H7 (cell line): ENCODE measurements around the gene ZER1. TPM values are rescaled to one million over a fixed set of nuclear protein-coding genes. Genes with fewer than 3 reads are reported as not detected.

Experiments used
- DNase-seq: peaks from one replicate; pipeline ENCODE4 v3.0.0; 2012
- H3K27me3 ChIP-seq: 2 replicates; pipeline ENCODE4 v1.6.0; 2011; ENCODE audit warnings: mild to moderate bottlenecking, low read length; ENCODE audit not compliant: control insufficient read depth, insufficient read depth
- H3K36me3 ChIP-seq: replicated peaks from 2 replicates; pipeline ENCODE4 v1.5.1; 2011; ENCODE audit warnings: low read length; ENCODE audit not compliant: control insufficient read depth, insufficient read depth
- H3K4me3 ChIP-seq: 2 replicates; pipeline ENCODE4 v1.5.1; 2011; ENCODE audit warnings: low read depth, mild to moderate bottlenecking, control low read depth, low read length, moderate library complexity; ENCODE audit not compliant: insufficient read depth
- total RNA-seq: library from RNA; depleted of rRNA; stranded (reverse); fragments of >200 nt; shearing (Covaris generic); gene quantifications from 2 replicates; pipeline ENCODE4 v1.2.3, GENCODE V29; 2014; rRNA removed

ZER1 gene
- total RNA-seq, 1 experiment from 2014 or later: 19.6 TPM

DNA sequence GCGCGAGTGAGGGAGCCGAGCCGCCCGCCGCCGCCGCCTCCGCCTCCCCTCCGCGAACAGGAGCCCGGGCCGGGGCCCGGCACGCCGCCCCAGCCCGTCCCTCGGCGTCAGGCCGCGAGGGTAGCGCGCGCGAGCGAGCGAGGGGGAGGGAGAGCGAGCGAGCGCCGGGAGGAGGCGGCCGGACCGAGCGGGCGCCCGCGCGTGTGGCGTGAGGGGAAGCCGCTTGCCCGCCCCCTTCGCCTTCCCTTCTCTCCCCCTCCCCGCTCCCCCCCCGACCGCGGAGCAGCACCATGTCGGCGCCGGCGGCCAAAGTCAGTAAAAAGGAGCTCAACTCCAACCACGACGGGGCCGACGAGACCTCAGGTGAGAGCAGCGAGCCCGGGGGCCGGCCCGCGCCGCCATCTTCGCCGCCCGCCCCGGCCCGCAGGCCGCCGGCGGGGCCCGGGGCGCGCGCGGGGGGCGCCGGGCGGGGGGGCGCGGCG lies 82.4 kb downstream of the ZER1 start:
- H3K4me3 ChIP-seq: peak overlapping the region; percentile 81
- H3K27me3 ChIP-seq: no peaks in the 10 kb centered on the region
- DNase-seq: peak; percentile 76
- peaks cover 26% of the 10 kb centered on the region for H3K36me3 ChIP-seq

DNA sequence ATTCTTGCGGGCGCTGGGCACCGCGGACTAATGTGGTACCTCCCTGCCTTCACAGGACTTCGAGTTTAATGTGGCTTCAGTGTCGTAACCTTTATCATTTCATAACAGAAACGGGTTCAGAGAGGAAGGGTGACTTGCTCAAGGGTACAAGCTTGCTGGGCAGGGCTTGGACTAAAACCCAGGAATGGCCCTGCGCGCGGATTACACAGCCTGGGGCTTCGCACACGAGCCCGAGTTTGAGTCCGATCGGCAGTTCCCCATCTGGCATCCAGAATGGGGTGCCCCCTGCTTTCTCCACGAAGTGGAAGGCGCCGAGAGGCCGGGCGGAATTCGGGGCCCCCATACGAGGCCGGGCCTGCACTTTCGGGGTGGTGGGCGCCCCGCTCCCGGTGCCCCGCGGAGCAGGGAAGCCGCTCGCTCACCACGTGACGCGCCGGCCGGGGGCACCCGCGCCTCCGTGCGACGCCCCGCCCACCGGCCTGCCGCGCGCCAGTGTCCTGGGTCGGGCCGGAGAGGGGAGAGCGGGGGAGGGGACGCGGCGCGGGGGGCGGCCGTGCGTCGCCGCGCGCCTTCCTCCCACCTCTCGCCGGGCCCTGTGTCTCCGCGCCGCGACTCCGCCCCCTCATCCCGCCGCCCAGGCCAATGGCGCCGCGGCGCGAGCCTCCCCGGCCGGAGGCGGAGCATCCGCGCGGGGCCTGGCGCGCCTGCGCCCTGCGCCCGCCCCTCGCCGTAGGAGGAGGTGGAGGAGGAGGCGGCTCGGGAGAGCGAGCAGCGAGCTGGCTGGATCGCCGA lies 83.0 kb downstream of the ZER1 start, which contains the start of gene SET:
Gene SET, plus strand, starts transcription at position 722 of the 792 bp plus-strand sequence. CDS start 361 bp downstream, outside the sequence.
- Histone ChIP-seq H3K27me3 (no peaks in the 10 kb centered on the region), H3K4me3 (peak within 1 kb of the TSS; percentile 81), H3K36me3 (peaks cover 23% of the 10 kb centered on the region)
- DNase-seq: peak; percentile 100

DNA sequence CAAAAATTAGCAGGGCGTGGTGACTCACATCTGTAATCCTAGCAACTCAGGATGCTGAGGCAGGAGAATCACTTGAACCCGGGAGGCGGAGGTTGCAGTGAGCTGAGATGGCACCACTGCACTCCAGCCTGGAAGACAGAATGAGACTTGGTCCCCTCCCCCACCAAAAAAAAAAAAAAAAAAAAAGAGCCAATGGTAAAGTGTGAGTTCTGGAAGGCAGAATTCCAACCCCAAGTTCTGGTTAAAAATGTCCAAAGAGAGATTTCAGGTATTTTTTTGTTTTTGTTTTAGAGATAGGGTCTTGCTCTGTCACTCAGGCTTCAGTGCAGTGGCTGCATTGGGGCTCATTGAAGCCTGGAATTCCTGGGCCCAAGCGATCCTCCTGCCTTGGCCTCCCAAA lies 84.3 kb downstream of the ZER1 start:
- Histone ChIP-seq H3K27me3 (no peaks in the 10 kb centered on the region), H3K36me3 (peaks cover 13% of the 10 kb centered on the region), H3K4me3 (no peak overlapping the region)
- no peak for DNase-seq

DNA sequence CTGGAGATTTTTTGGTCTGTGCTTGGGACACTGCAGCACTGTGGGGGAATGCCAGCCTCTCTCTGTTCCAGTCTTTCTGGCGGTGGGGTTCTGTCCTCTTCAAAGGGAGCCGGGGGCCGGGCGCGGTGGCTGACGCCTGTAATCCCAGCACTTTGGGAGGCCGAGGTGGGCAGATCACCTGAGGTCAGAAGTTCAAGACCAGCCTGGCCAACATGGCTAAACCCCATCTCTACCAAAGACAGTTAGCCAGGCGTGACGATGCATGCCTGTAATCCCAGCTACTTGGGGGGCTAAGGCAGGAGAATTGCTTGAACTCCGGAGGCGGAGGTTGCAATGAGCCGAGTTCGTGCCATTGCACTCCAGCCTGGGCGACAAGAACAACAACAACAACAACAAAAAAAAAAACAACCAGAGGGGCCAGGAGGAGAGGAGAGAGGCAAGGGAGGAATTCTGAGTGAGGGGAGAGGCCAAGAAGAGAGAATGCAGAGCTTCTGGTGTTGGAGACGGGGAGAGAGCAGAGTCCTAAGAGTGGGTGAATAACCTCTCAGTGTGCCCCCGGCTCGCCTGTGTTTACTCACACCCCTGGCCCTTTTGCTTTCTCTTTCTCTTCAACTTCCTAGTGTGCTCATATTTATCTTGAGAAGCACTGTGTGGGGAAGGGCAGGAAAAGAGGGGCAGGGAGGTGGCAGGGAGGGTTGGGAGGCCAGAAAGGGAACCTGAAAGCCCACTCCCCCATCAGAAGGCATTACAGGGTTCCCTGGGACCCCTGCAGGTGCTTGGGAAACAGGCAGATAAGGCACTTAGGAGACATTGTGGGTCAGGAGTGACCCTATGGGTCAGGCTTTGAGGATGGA lies 85.9 kb downstream of the ZER1 start:
- peak overlapping the region; percentile 74; the same call in 1 of the 2 replicates for H3K4me3 ChIP-seq
- DNase-seq: peak; percentile 28
- no peaks in the 10 kb centered on the region for H3K27me3 ChIP-seq
- peaks cover 3% of the 10 kb centered on the region for H3K36me3 ChIP-seq

DNA sequence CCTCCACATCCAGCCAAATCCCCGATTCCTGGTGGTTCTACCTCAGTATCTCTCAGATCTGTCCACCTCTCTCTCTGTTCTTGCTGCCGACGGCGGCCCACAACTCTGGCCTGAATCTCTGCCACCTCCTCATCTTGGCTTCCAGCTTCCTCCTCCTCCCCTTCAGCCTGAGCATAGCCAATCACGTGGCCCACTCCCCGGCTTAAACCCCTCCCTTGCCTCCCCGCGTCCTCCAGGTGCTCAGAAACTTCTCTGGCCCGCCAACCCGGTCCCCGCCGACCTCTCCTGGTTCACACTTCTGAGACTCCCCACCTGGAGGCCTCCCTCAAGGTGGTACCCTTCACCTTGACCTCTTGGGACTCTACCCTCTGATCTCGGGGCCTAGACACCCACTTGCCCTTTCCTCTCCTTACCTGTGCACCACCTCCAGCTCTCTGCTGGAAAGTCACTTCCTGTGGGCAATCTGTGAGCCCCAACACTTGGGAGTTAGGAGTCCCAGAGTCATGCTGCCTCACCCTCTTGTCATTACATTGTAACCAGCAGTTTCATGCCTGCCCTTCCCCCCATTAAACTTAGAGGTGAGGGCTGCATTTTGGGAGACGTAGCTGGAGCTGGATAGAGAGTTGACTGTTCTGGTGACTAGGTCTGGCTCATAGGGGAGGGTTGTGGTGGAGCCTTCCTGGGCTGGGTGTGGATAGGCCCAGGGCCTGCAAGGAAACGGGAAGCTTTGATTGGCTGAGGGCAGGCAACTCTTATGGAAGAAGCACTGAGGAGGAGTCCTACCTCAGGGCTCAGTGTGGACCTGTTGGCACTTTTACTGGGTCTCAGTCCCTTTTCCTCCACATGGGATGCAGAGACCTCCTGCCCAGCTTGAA lies 87.2 kb downstream of the ZER1 start:
- Histone ChIP-seq H3K4me3 (peak overlapping the region; percentile 74), H3K36me3 (peaks cover 3% of the 10 kb centered on the region), H3K27me3 (no peaks in the 10 kb centered on the region)
- DNase-seq: peak; percentile 87

DNA sequence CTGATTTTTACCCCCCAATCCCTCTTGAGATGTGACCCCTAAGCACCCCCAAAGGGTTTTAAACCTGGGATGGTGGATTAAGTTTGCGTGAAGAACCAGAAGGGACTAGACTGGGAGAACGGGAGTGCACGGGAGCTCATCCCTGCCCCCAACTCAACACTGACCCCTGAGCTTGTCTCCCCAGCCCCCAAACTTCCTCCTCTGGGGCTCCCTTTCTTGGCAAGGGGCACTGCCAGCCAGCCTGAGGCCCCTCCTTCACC lies 87.7 kb downstream of the ZER1 start:
- H3K27me3 ChIP-seq: no peaks in the 10 kb centered on the region
- peak overlapping the region; percentile 74 for H3K4me3 ChIP-seq
- no peak for DNase-seq
- peaks cover 3% of the 10 kb centered on the region for H3K36me3 ChIP-seq

DNA sequence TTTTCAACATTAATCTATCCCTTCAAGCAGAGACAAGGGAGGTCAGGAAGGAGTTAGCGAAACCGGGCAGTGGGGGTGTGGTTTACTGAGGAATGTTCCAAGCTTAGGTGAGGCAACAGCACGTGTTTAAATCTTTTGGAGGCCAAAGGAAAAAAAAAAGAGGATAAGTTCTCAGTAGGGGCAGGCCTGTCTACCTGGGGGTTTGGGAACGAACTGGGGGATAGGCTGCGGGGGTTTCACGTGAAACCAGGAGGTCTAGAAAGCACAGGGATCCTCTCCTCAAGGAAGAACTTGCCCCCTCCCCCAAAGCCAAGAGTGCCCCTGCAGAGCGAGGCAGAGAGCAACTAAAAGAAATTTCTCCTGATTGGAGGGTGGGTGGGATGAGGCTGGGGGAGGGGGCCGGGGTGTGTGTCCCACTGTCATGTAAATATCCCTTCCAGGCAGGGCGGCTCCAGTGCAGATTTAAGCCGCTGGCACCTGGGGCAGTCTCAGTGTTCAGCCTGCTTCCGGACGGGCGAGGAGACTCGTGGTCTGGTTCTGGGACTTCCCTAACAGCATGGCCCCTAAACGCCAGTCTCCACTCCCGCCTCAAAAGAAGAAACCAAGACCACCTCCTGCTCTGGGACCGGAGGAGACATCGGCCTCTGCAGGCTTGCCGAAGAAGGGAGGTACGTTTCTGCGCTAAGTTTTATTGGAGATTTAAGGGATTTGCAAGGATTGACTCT lies 88.2 kb downstream of the ZER1 start:
- H3K36me3 ChIP-seq: peaks cover 3% of the 10 kb centered on the region
- no peaks in the 10 kb centered on the region for H3K27me3 ChIP-seq
- H3K4me3 ChIP-seq: peak overlapping the region; percentile 74
- DNase-seq: peak; percentile 95

Other genes starting within 250 kb of the ZER1 start
- 124 and 132 TPM in 2 replicates for gene SPTAN1, start 219.3 kb downstream of the ZER1 start, total RNA-seq
- gene DYNC2I2, start 115.1 kb downstream of the ZER1 start, total RNA-seq: 82.3 and 113 TPM in 2 replicates
- 798 and 1,235 TPM in 2 replicates for gene SET, start 82.7 kb downstream of the ZER1 start, total RNA-seq
- gene PKN3, start 69.4 kb downstream of the ZER1 start, total RNA-seq: 29.4 and 35.0 TPM in 2 replicates
- 66.5 and 76.6 TPM in 2 replicates for gene ZDHHC12, start 47.8 kb downstream of the ZER1 start, total RNA-seq
- gene TBC1D13, start 15.3 kb upstream of the ZER1 start, total RNA-seq: 15.3 and 16.8 TPM in 2 replicates
- 15.5 and 32.9 TPM in 2 replicates for gene ENDOG, start 46.6 kb upstream of the ZER1 start, total RNA-seq
- gene SPOUT1, start 57.9 kb upstream of the ZER1 start, total RNA-seq: 49.0 and 70.7 TPM in 2 replicates
- gene KYAT1, start 110.0 kb upstream of the ZER1 start, total RNA-seq: 47.9 and 49.0 TPM in 2 replicates
- gene LRRC8A, start 110.2 kb upstream of the ZER1 start, total RNA-seq: 67.2 and 76.0 TPM in 2 replicates
- 24.3 and 27.2 TPM in 2 replicates for gene PHYHD1, start 149.1 kb upstream of the ZER1 start, total RNA-seq
- gene DOLK, start 175.7 kb upstream of the ZER1 start, total RNA-seq: 18.6 and 20.9 TPM in 2 replicates
- gene NUP188, start 175.8 kb upstream of the ZER1 start, total RNA-seq: 81.3 and 87.9 TPM in 2 replicates